Fibroblast of lung (primary cell): ENCODE measurements around the gene SPATA17. TPM values are rescaled to one million over a fixed set of nuclear protein-coding genes. Genes with fewer than 3 reads are reported as not detected.
A peak's percentile ranks its signal among the peaks of the same experiment; 100 is the strongest.

Experiments used
- DNase-seq, 2 donors: peaks; one replicate each; pipeline versions ENCODE4 v3.0.0 to v3.0.0-alpha.2; 2010; ENCODE audit warnings: low read depth in 2 of 2
- H2AFZ ChIP-seq: 2 replicates; pipeline ENCODE4 v1.5.1; 2012; ENCODE audit warnings: low read length, control low read depth, inconsistent platforms
- H3K27ac ChIP-seq: 2 replicates; pipeline ENCODE4 v1.5.1; 2011; ENCODE audit warnings: low read length, control low read depth; ENCODE audit not compliant: insufficient read depth
- H3K27me3 ChIP-seq: 2 replicates; pipeline ENCODE4 v1.5.1; 2011; ENCODE audit warnings: mild to moderate bottlenecking, low read length; ENCODE audit not compliant: control insufficient read depth, insufficient read depth
- H3K36me3 ChIP-seq: 2 replicates; pipeline ENCODE4 v1.5.1; 2011; ENCODE audit warnings: low read length; ENCODE audit not compliant: control insufficient read depth, insufficient read depth
- H3K4me1 ChIP-seq: 2 replicates; pipeline ENCODE4 v1.5.1; 2011; ENCODE audit warnings: low read length; ENCODE audit not compliant: control insufficient read depth, insufficient read depth; ENCODE audit errors: extremely low read depth
- H3K4me2 ChIP-seq: 2 replicates; pipeline ENCODE4 v1.5.1; 2011; ENCODE audit warnings: low read length, control low read depth; ENCODE audit not compliant: insufficient read depth; ENCODE audit errors: extremely low read depth
- H3K4me3 ChIP-seq, 4 experiments: fragments of 200-600 bp in 1 of 4; sonication (generic) in 1 of 4; replicated peaks in 1 of 4; 2 replicates each; pipeline ENCODE4 v1.5.1; 2011 to 2016; ENCODE audit warnings: low read length in 4 of 4, low read depth in 3 of 4, mild to moderate bottlenecking in 3 of 4, control low read depth in 2 of 4, inconsistent platforms in 1 of 4, mixed read lengths in 1 of 4; ENCODE audit not compliant: insufficient read depth in 1 of 4; ENCODE audit errors: control extremely low read depth in 1 of 4
- H3K79me2 ChIP-seq: 2 replicates; pipeline ENCODE4 v1.5.1; 2012; ENCODE audit warnings: mild to moderate bottlenecking, low read length, inconsistent platforms; ENCODE audit not compliant: control insufficient read depth, insufficient read depth
- H3K9ac ChIP-seq: 2 replicates; pipeline ENCODE4 v1.5.1; 2011; ENCODE audit warnings: mild to moderate bottlenecking, low read length, control low read depth; ENCODE audit not compliant: insufficient read depth
- H3K9me3 ChIP-seq: 2 replicates; pipeline ENCODE4 v1.5.1; 2012; ENCODE audit warnings: low read depth, low read length; ENCODE audit not compliant: control insufficient read depth, insufficient read depth
- H4K20me1 ChIP-seq: 2 replicates; pipeline ENCODE4 v1.5.1; 2011; ENCODE audit warnings: low read length; ENCODE audit not compliant: control insufficient read depth, insufficient read depth; ENCODE audit errors: extremely low read depth
- CTCF ChIP-seq, 2 donors: IDR thresholded peaks in 1 of 2; conservative IDR thresholded peaks in 1 of 2; 1 replicate in 1 of 2; 2 replicates in 1 of 2; pipeline ENCODE4 v1.5.1; 2011 to 2012; ENCODE audit warnings: low read length in 2 of 2, control low read depth in 1 of 2, inconsistent platforms in 1 of 2, low read depth in 1 of 2, mild to moderate bottlenecking in 1 of 2
- EZH2 ChIP-seq: IDR thresholded peaks from 2 replicates; pipeline ENCODE4 v1.5.1; 2012; ENCODE audit warnings: low read length, control low read depth, mild to moderate bottlenecking; ENCODE audit errors: missing control alignments
- polyA plus RNA-seq, 2 donors: library from polyadenylated mRNA; depleted of rRNA in 1 of 2; stranded (reverse) in 1 of 2; unstranded in 1 of 2; fragments of >200 nt; gene quantifications; 2 replicates each; pipeline ENCODE4 v1.2.1, GENCODE V29; 2011 to 2012; ENCODE audit warnings: missing spikeins in 1 of 2
- total RNA-seq: library from RNA; depleted of rRNA; stranded (reverse); fragments of >200 nt; gene quantifications from 2 replicates; pipeline ENCODE4 v1.2.1, GENCODE V29; 2014

Gene SPATA17
- total and polyA plus RNA-seq, 2 donors (not counting 1 experiment from before 2014, with no cell fraction given): 0.18 to 0.50 TPM

GRCh38 chr1:217896490-217896889, 265.3 kb downstream of the SPATA17 start:
- no peaks in the 10 kb centered on the region for H3K36me3 ChIP-seq
- no peaks in the 10 kb centered on the region for H3K79me2 ChIP-seq
- no peak overlapping the region for H2AFZ ChIP-seq
- no peaks in the 10 kb centered on the region for H4K20me1 ChIP-seq
- peak; percentile 35 to 85 for DNase-seq
- no peaks in the 10 kb centered on the region for H3K9me3 ChIP-seq
- no peaks in the 10 kb centered on the region for H3K4me1 ChIP-seq
- TF ChIP-seq CTCF (conservative IDR thresholded peaks at IDR 0.05 in 1 of 2, IDR thresholded peaks at IDR 0.05 in 1 of 2; ENCODE audit: low read depth in 1 of 2, low read length in 2 of 2) (no peak), EZH2 (no peak)
- H3K4me3 ChIP-seq: no peak overlapping the region
- no peak overlapping the region for H3K9ac ChIP-seq
- no peak overlapping the region for H3K27ac ChIP-seq
- H3K27me3 ChIP-seq: no peaks in the 10 kb centered on the region
- no peak overlapping the region for H3K4me2 ChIP-seq

DNA sequence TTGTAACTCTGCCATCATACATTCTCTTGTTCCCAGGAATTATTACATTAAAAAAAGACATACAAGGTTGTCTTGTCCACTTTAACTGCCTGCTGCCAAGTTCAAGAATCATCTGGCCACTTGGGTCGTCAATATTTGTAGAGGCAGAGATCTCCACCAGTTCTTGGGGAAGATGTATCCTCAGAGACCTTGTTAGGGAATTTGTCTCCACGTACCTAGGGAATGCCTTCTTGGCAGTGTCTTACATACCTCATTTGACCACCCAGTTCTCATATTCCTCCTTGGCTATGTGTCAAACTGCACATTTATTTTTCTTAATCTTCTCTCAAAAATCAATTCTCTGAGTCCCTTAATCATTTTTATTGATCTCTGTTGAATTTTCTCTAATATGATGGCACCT, 266.0 kb downstream of the SPATA17 start:
- Histone ChIP-seq H4K20me1 (no peaks in the 10 kb centered on the region), H2AFZ (no peak overlapping the region), H3K36me3 (no peaks in the 10 kb centered on the region), H3K4me2 (no peak overlapping the region), H3K27me3 (no peaks in the 10 kb centered on the region), H3K9me3 (no peaks in the 10 kb centered on the region), H3K27ac (no peak overlapping the region), H3K4me3 (no peak overlapping the region), H3K79me2 (no peaks in the 10 kb centered on the region), H3K4me1 (no peaks in the 10 kb centered on the region), H3K9ac (no peak overlapping the region)
- TF ChIP-seq CTCF (conservative IDR thresholded peaks at IDR 0.05 in 1 of 2, IDR thresholded peaks at IDR 0.05 in 1 of 2; ENCODE audit: low read depth in 1 of 2, low read length in 2 of 2) (no peak), EZH2 (no peak)
- peak in 1 of 2 donors; percentile 46 for DNase-seq

- H3K4me2 ChIP-seq: no peak overlapping the region
- H4K20me1 ChIP-seq: no peaks in the 10 kb centered on the region
- H3K4me3 ChIP-seq: no peak overlapping the region
- TF ChIP-seq CTCF (conservative IDR thresholded peaks at IDR 0.05 in 1 of 2, IDR thresholded peaks at IDR 0.05 in 1 of 2; ENCODE audit: low read depth in 1 of 2, low read length in 2 of 2) (no peak), EZH2 (no peak)
- no peak overlapping the region for H3K9ac ChIP-seq
- H3K36me3 ChIP-seq: no peaks in the 10 kb centered on the region
- DNase-seq: no peak
- no peak overlapping the region for H2AFZ ChIP-seq
- H3K27me3 ChIP-seq: no peaks in the 10 kb centered on the region
- no peaks in the 10 kb centered on the region for H3K9me3 ChIP-seq
- no peak overlapping the region for H3K27ac ChIP-seq
- H3K4me1 ChIP-seq: no peaks in the 10 kb centered on the region
- no peaks in the 10 kb centered on the region for H3K79me2 ChIP-seq
Observed at GRCh38 chr1:217899614-217900013, 268.5 kb downstream of the SPATA17 start.
